MM.1S (cell line): ENCODE data around the gene FBXW11.

Source experiments
- EZH2 ChIP-seq: fragments of 300-600 bp; sonication (generic); optimal IDR thresholded peaks from 2 replicates; pipeline ENCODE3; 2017; ENCODE audit warnings: low read depth, mild to moderate bottlenecking, antibody characterized with exemption, low read length, mixed read lengths
- EZH2phosphoT487 ChIP-seq: fragments of 300-600 bp; sonication (generic); IDR thresholded peaks from 2 replicates; pipeline ENCODE4 v1.6.1; 2018; ENCODE audit warnings: antibody characterized with exemption, low read length
- TF ChIP-seq, protein P1 (sequence below): fragments of 300-600 bp; sonication (generic); IDR thresholded peaks from 2 replicates; pipeline ENCODE4 v1.5.1; 2016; ENCODE audit warnings: antibody characterized with exemption, low read length, mixed read lengths

DNA sequence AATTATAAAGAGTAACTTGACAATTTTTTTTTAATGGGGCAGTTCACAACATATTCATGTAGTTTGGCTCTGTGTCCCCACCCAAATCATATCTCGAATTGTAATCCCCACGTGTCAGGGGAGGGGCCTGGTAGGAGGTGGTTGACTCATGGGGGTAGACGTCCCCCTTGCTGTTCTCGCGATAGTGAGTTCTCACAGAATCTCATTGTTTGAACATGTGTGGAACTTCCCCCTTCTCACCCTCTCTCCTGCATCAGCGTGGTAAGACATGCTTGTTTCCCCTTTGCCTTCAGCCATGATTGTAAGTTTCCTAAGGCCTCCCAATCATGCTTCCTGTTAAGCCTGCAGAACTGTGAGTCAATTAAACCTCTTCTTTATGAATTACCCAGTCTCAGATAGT lies 40.7 kb downstream of the FBXW11 start:
- TF ChIP-seq, protein P1, sequence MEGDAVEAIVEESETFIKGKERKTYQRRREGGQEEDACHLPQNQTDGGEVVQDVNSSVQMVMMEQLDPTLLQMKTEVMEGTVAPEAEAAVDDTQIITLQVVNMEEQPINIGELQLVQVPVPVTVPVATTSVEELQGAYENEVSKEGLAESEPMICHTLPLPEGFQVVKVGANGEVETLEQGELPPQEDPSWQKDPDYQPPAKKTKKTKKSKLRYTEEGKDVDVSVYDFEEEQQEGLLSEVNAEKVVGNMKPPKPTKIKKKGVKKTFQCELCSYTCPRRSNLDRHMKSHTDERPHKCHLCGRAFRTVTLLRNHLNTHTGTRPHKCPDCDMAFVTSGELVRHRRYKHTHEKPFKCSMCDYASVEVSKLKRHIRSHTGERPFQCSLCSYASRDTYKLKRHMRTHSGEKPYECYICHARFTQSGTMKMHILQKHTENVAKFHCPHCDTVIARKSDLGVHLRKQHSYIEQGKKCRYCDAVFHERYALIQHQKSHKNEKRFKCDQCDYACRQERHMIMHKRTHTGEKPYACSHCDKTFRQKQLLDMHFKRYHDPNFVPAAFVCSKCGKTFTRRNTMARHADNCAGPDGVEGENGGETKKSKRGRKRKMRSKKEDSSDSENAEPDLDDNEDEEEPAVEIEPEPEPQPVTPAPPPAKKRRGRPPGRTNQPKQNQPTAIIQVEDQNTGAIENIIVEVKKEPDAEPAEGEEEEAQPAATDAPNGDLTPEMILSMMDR, result no peak
- TF ChIP-seq EZH2 (no peak), EZH2phosphoT487 (no peak)
